SIG-M5 (cell line): ENCODE data around the gene BLVRA.
"Not testable (repeated sequence)": the region's sequence is repeated elsewhere in the genome, so short reads cannot be mapped to it uniquely, and the experiment has no call there.

Source experiments
- DNase-seq: peaks from one replicate; lab custom pipeline; 2025; lab: John Stamatoyannopoulos, UW

Gene BLVRA

GRCh38 chr7:43810195-43810941, 51.9 kb downstream of the BLVRA start:
- not testable (repeated sequence) for DNase-seq

- no peak for DNase-seq
These were observed 56.9 kb downstream of the BLVRA start for GRCh38 chr7:43815373-43815772.

- DNase-seq: not testable (repeated sequence)
These were observed 57.7 kb downstream of the BLVRA start for GRCh38 chr7:43816046-43816797.

GRCh38 chr7:43823425-43823824, 64.9 kb downstream of the BLVRA start:
- DNase-seq: not testable (repeated sequence)

GRCh38 chr7:43823941-43824340, 65.5 kb downstream of the BLVRA start:
- DNase-seq: no peak

- DNase-seq: not testable (repeated sequence)
These were observed 66.0 kb downstream of the BLVRA start for GRCh38 chr7:43824513-43824912.

- no peak for DNase-seq
These were observed 66.5 kb downstream of the BLVRA start for GRCh38 chr7:43824963-43825362.

GRCh38 chr7:43825391-43825808, 66.9 kb downstream of the BLVRA start:
- no peak for DNase-seq

GRCh38 chr7:43830917-43831316, 72.4 kb downstream of the BLVRA start:
- DNase-seq: not testable (repeated sequence)

- DNase-seq: no peak
These were observed 76.2 kb downstream of the BLVRA start for GRCh38 chr7:43834463-43835251.

GRCh38 chr7:43838201-43838658, 79.8 kb downstream of the BLVRA start:
- DNase-seq: no peak

GRCh38 chr7:43843296-43843695, 84.8 kb downstream of the BLVRA start:
- no peak for DNase-seq

- no peak for DNase-seq
These were observed 85.8 kb downstream of the BLVRA start for GRCh38 chr7:43844257-43844656.

- no peak for DNase-seq
These were observed 86.2 kb downstream of the BLVRA start for GRCh38 chr7:43844662-43845061.

GRCh38 chr7:43847496-43847895, 89.0 kb downstream of the BLVRA start:
- no peak for DNase-seq

- DNase-seq: no peak
These were observed 90.6 kb downstream of the BLVRA start for GRCh38 chr7:43849047-43849446.

GRCh38 chr7:43850348-43851116, 92.1 kb downstream of the BLVRA start:
- no peak for DNase-seq

GRCh38 chr7:43851805-43852204, 93.3 kb downstream of the BLVRA start:
- no peak for DNase-seq

GRCh38 chr7:43855176-43855575, 96.7 kb downstream of the BLVRA start:
- DNase-seq: no peak

- no peak for DNase-seq
These were observed 97.8 kb downstream of the BLVRA start for GRCh38 chr7:43856316-43856715.
